ENCODE results near the gene MYH4.

MYH4 gene

GRCh38 chr17:10469459-10469858, at the start of gene MYH4:
MYH4 (minus strand) TSS chr17:10469559; CDS start chr17:10466745, 2,814 bp downstream.
- no peak for DNase-seq

GRCh38 chr17:10518271-10519037, 49.1 kb upstream of the MYH4 start, which contains the start of gene MYH1:
MYH1 (minus strand) TSS chr17:10518542; CDS start chr17:10516642, 1,900 bp downstream.
- DNase-seq, result no peak

GRCh38 chr17:10516638-10517037, 47.3 kb upstream of the MYH4 start:
- DNase-seq, result no peak

GRCh38 chr17:10516065-10516464, 46.7 kb upstream of the MYH4 start:
- DNase-seq, result no peak

GRCh38 chr17:10513299-10514067, 44.1 kb upstream of the MYH4 start:
- no peak for DNase-seq

- DNase-seq, result no peak
These were observed 43.5 kb upstream of the MYH4 start for GRCh38 chr17:10512856-10513255.

GRCh38 chr17:10499950-10500349, 30.6 kb upstream of the MYH4 start:
- no peak for DNase-seq

GRCh38 chr17:10492004-10492403, 22.6 kb upstream of the MYH4 start:
- no peak for DNase-seq

GRCh38 chr17:10482252-10482651, 12.9 kb upstream of the MYH4 start:
- DNase-seq, result no peak

GRCh38 chr17:10477701-10478100, 8.3 kb upstream of the MYH4 start:
- no peak for DNase-seq

- DNase-seq, result no peak
These were observed 5.2 kb upstream of the MYH4 start for GRCh38 chr17:10474536-10474935.

- DNase-seq, result no peak
These were observed 2.5 kb upstream of the MYH4 start for GRCh38 chr17:10471858-10472257.

- no peak for DNase-seq
These were observed 6.0 kb downstream of the MYH4 start for GRCh38 chr17:10463402-10463801.

GRCh38 chr17:10460062-10460461, 9.3 kb downstream of the MYH4 start:
- DNase-seq, result no peak

- DNase-seq, result no peak
These were observed 10.7 kb downstream of the MYH4 start for GRCh38 chr17:10458701-10459100.

GRCh38 chr17:10457952-10458351, 11.4 kb downstream of the MYH4 start:
- no peak for DNase-seq

- DNase-seq, result no peak
These were observed 22.1 kb downstream of the MYH4 start for GRCh38 chr17:10447026-10447931.

- DNase-seq, result no peak
These were observed 29.5 kb downstream of the MYH4 start for GRCh38 chr17:10439816-10440215.

- no peak for DNase-seq
These were observed 34.3 kb downstream of the MYH4 start for GRCh38 chr17:10435096-10435495.

- DNase-seq, result no peak
These were observed 39.8 kb downstream of the MYH4 start for GRCh38 chr17:10429421-10430045.

- no peak for DNase-seq
These were observed 40.6 kb downstream of the MYH4 start for GRCh38 chr17:10428781-10429180.

- no peak for DNase-seq
These were observed 47.3 kb downstream of the MYH4 start, which contains the start of gene MYH8 for GRCh38 chr17:10421900-10422542. MYH8 (minus strand) TSS chr17:10421950; CDS start chr17:10420227, 1,723 bp downstream.
